ENCODE results near the gene CCDC174.

DNA sequence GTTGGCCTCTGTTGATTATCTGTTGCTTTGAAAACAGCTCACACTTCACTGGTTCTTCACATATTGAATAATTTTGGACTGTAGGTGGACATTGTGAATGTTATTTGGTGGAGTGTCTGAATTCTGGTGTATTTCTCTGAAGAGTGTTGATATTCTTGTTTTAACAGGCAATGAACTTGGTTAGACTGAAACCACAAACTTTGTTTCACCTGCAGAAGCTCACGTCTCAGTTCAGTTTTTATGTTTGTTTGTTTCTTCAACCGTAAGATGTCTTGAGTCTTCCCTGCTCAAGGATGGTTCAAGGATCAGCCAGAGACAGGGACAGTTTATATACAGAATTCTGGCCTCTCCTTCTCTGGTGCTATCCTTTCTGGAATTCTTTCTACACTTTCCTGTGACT is 67.0 kb downstream of the CCDC174 start:
- TF ChIP-seq, protein P1, sequence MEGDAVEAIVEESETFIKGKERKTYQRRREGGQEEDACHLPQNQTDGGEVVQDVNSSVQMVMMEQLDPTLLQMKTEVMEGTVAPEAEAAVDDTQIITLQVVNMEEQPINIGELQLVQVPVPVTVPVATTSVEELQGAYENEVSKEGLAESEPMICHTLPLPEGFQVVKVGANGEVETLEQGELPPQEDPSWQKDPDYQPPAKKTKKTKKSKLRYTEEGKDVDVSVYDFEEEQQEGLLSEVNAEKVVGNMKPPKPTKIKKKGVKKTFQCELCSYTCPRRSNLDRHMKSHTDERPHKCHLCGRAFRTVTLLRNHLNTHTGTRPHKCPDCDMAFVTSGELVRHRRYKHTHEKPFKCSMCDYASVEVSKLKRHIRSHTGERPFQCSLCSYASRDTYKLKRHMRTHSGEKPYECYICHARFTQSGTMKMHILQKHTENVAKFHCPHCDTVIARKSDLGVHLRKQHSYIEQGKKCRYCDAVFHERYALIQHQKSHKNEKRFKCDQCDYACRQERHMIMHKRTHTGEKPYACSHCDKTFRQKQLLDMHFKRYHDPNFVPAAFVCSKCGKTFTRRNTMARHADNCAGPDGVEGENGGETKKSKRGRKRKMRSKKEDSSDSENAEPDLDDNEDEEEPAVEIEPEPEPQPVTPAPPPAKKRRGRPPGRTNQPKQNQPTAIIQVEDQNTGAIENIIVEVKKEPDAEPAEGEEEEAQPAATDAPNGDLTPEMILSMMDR (IDR thresholded peaks at IDR 0.05; ENCODE audit: extremely low read depth in 1 of 2, insufficient read depth in 1 of 2, low read depth in 1 of 2, low read length in 2 of 2), result no peak
- TF ChIP-seq POLR2A (IDR thresholded peaks at IDR 0.05; ENCODE audit: low read depth, low read length) (no peak), FOS (IDR thresholded peaks at IDR 0.05; ENCODE audit: borderline replicate concordance, insufficient read depth, low read length) (no peak), POLR2AphosphoS5 (IDR thresholded peaks at IDR 0.05; ENCODE audit: insufficient read depth, low read depth, low read length) (no peak), EZH2 (IDR thresholded peaks at IDR 0.05; ENCODE audit: borderline replicate concordance, low read depth, low read length, severe bottlenecking) (no peak)
- TF ChIP-seq, protein P2, sequence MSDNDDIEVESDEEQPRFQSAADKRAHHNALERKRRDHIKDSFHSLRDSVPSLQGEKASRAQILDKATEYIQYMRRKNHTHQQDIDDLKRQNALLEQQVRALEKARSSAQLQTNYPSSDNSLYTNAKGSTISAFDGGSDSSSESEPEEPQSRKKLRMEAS (IDR thresholded peaks at IDR 0.05; ENCODE audit: insufficient read depth, insufficient read length), result no peak

All from endothelial cell of umbilical vein (primary cell).